Measurements from ENCODE around the gene RANGRF. TPM values are rescaled to one million over a fixed set of nuclear protein-coding genes. Genes with fewer than 3 reads are reported as not detected.

Gene RANGRF
- total RNA-seq, 2 donors from 2014 or later = 4.7 to 13.5 TPM

GRCh38 chr17:8327303-8327649 lies 38.8 kb downstream of the RANGRF start:
- no peak for TF ChIP-seq POLR2A (IDR thresholded peaks at IDR 0.05)
- no peak for TF ChIP-seq CTCF (IDR thresholded peaks at IDR 0.05)
- Histone ChIP-seq H3K36me3 (replicated peaks in 1 of 2; ENCODE audit: insufficient read depth in 1 of 2, low read depth in 2 of 2) (no peaks in the 10 kb centered on the region), H3K4me3 (peak overlapping the region in 1 of 2 donors; percentile 48), H3K9me3 (no peaks in the 10 kb centered on the region), H3K27me3 (peaks cover 0 to 5% of the 10 kb centered on the region in 2 donors), H3K27ac (peak overlapping the region in 1 of 4 donors; percentile 18), H3K4me1 (peaks cover 13% of the 10 kb centered on the region)
- WGBS, 2 donors = 17 to 44% methylated on average over 13 to 25 of the region's 25 CpGs
- no peak for DNase-seq
- ATAC-seq = peak; percentile 27
- intact Hi-C loops (cut with DNase I) = no loop called here

GRCh38 chr17:8332128-8332527 lies 43.7 kb downstream of the RANGRF start:
- Histone ChIP-seq H3K9me3 (no peaks in the 10 kb centered on the region), H3K36me3 (replicated peaks in 1 of 2; ENCODE audit: insufficient read depth in 1 of 2, low read depth in 2 of 2) (no peaks in the 10 kb centered on the region), H3K27ac (no peak overlapping the region), H3K4me1 (peaks cover 3% of the 10 kb centered on the region), H3K27me3 (peaks cover 0 to 5% of the 10 kb centered on the region in 2 donors), H3K4me3 (no peak overlapping the region)
- TF ChIP-seq POLR2A (IDR thresholded peaks at IDR 0.05) (no peak), CTCF (IDR thresholded peaks at IDR 0.05) (no peak)
- ATAC-seq (no peak), DNase-seq (no peak)
- intact Hi-C loops (cut with DNase I) = no loop called here
- 58 to 63% methylated on average over 2 of the region's 2 CpGs for WGBS, 2 donors

- TF ChIP-seq CTCF (IDR thresholded peaks at IDR 0.05) (no peak), POLR2A (IDR thresholded peaks at IDR 0.05) (no peak)
- 27 to 49% methylated on average over 4 to 5 of the region's 5 CpGs for WGBS, 2 donors
- intact Hi-C loops (cut with DNase I) = no loop called here
- ATAC-seq (no peak), DNase-seq (no peak)
- Histone ChIP-seq H3K36me3 (replicated peaks in 1 of 2; ENCODE audit: insufficient read depth in 1 of 2, low read depth in 2 of 2) (no peaks in the 10 kb centered on the region), H3K4me3 (no peak overlapping the region), H3K4me1 (no peaks in the 10 kb centered on the region), H3K27ac (no peak overlapping the region), H3K27me3 (peaks cover 0 to under 1% of the 10 kb centered on the region in 2 donors), H3K9me3 (no peaks in the 10 kb centered on the region)
These were observed 44.2 kb downstream of the RANGRF start for GRCh38 chr17:8332688-8333087.

- TF ChIP-seq CTCF (IDR thresholded peaks at IDR 0.05) = no peak
- TF ChIP-seq POLR2A (IDR thresholded peaks at IDR 0.05) = no peak
These were observed 44.8 kb downstream of the RANGRF start for GRCh38 chr17:8333281-8333680.

More at GRCh38 chr17:8333281-8333680, 44.8 kb downstream of the RANGRF start:
- no peak overlapping the region for H3K27ac ChIP-seq
- 88 to 93% methylated on average over 4 of the region's 4 CpGs for WGBS, 2 donors
- no peaks in the 10 kb centered on the region for H3K9me3 ChIP-seq
- intact Hi-C loops (cut with DNase I) = no loop called here
- DNase-seq = no peak
- H3K4me1 ChIP-seq = no peaks in the 10 kb centered on the region
- H3K27me3 ChIP-seq = no peaks in the 10 kb centered on the region
- no peak for ATAC-seq
- H3K4me3 ChIP-seq = no peak overlapping the region
- H3K36me3 ChIP-seq (replicated peaks in 1 of 2; ENCODE audit: insufficient read depth in 1 of 2, low read depth in 2 of 2) = no peaks in the 10 kb centered on the region

Measured in body of pancreas (tissue), 4 donors.